Measurements from ENCODE around the gene HOXA4.

DNA sequence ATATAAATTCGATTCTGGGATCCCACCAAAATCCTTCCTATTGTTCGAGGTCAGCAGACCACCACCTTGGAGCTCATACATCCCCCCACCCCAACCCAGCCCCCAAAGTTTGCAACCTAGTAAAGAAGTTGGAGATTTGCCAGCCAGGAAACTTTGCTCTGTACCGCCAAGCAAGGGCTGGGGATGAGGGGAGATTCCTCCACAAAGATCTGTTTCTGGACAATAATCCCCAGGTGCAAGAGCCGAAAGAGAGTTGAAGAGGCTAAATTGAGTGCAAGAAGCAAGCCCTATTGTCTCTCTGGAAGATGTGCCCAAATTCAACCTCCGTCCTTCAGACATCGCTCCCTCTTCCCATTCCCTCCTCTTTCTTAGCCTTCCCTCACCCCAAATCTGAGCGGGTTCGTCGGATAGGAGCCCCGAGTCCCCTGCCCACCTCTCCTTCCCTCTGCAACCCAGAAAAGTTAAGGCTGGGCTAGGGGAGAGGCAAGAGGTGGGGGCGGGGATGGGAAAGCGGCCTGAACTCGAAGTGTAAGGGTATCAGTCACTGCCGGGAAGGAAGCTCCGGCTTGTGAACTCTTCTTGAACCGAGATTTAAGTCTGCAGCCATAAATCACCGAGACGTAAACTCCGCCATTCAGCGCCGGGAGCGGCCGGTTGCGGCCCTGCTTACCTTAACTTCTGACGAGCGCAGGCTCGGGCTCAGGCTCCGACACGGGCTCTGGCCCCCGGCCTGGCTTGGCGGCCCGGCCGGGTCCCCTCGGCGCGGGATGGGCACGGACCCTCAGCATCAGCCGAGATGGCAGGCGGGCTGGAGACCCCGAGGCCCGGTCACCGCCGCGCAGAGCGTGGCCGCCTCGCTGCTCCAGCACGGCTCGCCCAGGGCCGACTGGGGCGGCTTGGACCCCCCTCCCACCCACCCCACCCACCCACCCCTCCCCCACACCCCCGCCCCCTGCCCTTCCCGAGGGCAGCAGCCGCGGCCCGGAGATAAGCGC is 17.3 kb downstream of the HOXA4 start:
- TF ChIP-seq POLR2A (IDR thresholded peaks at IDR 0.05): no peak
- TF ChIP-seq, protein P1, sequence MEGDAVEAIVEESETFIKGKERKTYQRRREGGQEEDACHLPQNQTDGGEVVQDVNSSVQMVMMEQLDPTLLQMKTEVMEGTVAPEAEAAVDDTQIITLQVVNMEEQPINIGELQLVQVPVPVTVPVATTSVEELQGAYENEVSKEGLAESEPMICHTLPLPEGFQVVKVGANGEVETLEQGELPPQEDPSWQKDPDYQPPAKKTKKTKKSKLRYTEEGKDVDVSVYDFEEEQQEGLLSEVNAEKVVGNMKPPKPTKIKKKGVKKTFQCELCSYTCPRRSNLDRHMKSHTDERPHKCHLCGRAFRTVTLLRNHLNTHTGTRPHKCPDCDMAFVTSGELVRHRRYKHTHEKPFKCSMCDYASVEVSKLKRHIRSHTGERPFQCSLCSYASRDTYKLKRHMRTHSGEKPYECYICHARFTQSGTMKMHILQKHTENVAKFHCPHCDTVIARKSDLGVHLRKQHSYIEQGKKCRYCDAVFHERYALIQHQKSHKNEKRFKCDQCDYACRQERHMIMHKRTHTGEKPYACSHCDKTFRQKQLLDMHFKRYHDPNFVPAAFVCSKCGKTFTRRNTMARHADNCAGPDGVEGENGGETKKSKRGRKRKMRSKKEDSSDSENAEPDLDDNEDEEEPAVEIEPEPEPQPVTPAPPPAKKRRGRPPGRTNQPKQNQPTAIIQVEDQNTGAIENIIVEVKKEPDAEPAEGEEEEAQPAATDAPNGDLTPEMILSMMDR (IDR thresholded peaks at IDR 0.05): no peak
